ENCODE results near the gene IL1RAPL1.

GRCh38 chrX:28613558-28613957 lies 26.3 kb downstream of the IL1RAPL1 start:
- TF ChIP-seq POLR2A (IDR thresholded peaks at IDR 0.05) (no peak), EP300 (IDR thresholded peaks at IDR 0.05) (no peak), POLR2AphosphoS5 (IDR thresholded peaks at IDR 0.05) (no peak)
- TF ChIP-seq, protein P1, sequence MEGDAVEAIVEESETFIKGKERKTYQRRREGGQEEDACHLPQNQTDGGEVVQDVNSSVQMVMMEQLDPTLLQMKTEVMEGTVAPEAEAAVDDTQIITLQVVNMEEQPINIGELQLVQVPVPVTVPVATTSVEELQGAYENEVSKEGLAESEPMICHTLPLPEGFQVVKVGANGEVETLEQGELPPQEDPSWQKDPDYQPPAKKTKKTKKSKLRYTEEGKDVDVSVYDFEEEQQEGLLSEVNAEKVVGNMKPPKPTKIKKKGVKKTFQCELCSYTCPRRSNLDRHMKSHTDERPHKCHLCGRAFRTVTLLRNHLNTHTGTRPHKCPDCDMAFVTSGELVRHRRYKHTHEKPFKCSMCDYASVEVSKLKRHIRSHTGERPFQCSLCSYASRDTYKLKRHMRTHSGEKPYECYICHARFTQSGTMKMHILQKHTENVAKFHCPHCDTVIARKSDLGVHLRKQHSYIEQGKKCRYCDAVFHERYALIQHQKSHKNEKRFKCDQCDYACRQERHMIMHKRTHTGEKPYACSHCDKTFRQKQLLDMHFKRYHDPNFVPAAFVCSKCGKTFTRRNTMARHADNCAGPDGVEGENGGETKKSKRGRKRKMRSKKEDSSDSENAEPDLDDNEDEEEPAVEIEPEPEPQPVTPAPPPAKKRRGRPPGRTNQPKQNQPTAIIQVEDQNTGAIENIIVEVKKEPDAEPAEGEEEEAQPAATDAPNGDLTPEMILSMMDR (IDR thresholded peaks at IDR 0.05): no peak

Data from suprapubic skin (tissue), 4 donors.